ENCODE data around the gene SLK.

SLK gene

DNA sequence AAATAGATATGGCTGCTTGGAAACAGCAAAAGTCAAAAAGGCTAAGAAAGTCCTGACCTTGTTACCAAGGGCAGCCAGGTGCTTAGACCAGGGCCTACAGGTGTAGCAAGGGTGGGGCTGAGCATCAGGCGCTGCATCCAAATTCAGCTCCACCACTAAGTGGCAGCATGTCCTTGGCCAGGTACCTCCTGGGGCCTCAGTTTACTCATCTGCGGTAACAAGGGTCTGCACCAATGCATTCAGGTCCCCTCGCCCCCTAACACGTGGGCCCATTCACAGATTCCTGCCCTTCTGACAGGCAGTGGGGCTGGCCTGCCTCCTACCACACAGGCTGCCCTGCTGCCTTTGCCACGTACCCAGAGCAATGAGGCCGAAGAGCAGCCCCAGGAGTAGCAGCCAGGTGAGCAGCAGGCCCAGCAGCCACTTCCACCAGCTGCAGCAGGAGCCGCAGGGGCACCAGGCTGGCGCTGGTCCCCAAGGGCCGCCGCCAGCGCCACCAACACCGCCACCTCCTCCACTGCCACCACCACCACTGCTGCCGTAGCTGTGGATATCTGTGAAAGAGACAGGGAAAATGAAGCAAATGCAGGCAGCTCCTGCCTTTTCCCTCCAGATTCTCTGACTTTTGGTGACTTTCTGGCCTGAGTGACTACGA is 89.8 kb downstream of the SLK start:
- DNase-seq (ENCODE audit: low read depth), result no peak

DNA sequence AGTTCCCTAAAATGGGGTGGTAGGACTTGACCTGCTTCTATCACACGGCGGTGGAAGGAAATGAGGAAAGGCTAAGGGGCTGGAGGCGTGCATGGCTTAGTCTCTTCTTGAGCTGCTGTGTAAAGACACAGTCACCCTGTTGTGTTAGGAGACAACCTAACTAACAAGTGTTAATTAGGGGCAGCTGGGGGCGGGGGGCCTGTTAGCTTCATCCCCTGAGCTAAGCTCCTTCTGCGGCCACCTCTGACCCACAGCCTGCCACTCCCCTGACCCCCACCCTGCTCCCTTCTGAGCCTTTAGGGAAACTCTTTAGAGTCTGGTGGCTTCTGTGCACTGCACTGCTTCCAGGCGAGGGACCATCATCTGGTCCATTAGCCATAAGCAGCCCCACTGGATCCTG is 90.8 kb downstream of the SLK start:
- DNase-seq (ENCODE audit: low read depth), result no peak

DNA sequence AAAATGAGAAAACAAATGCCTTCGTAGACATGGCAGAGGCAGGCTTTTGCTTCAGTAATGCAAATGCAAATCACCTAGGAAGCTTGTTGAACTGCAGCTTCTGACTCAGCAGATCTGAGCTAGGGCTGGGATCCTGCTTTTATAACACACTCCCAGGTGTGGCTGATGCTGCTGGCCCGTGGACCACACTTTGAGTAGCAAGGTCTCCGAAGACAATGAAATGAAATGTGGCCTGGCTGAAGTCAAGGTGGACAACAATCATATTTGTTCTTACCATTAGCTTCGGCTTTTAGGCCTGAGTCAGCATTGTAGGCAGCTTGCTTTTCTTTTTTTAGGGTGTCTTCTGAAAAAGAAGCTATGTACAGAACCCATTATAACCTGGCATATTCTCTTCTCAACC is 92.4 kb downstream of the SLK start:
- no peak for DNase-seq (ENCODE audit: low read depth)

DNA sequence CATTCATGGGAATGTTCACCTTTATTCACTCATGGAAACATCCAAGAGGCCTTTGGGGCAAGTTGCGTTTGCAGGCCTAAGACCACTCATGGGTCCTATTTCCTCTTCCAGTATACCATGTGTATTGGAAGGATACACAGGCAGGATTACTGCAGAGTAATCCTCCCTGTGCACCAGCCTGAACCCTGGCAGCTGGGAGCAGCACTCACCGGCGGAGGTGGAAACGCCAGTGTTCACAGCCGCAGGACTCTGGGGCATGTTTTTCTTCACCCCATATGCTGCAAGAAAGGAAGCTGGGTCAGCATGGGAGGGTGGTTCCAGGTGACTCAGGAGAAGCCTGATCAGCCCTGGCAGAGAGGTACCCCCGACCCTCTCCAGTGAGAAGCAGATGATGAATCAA is 94.3 kb downstream of the SLK start:
- DNase-seq (ENCODE audit: low read depth), result no peak

DNA sequence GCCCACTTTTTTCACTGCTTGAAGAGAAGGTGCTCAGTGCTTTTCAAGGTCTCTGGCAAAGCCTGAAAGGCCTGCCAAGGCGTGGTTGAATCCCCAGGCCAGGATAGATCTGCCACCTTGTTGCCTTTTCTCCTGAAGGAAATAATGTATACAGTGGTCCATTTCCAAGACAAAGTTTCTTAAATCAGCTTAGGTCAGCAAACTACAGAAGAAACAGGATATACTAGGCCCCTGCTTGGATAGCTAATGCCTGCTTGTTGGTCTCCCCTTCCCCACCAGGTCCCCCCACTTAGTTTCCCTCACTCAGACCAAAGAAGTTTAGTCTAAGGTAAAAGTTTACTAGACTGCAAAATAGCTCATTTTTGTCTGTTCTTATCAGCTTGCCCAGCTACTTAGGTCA is 98.8 kb downstream of the SLK start:
- no peak for DNase-seq (ENCODE audit: low read depth)

DNA sequence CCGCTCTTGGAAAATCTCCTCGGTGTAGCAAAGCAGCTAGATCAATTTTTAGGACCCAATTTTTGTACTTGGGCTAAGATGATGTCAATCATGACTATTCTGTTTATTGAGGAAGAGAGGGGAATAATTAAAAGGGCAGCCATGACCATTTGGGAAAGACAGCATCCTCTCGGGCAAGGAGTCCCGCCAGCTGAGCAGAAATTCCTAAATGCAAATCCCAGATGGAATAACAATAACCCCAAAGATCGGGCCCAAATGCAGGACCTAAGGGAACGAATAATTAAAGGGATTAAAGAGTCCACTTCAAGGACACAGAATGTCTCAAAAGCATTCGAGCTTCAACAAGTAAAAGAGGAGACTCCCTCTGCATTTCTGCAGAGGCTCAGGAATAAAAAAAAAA is 100.0 kb downstream of the SLK start:
- DNase-seq (ENCODE audit: low read depth), result no peak

DNA sequence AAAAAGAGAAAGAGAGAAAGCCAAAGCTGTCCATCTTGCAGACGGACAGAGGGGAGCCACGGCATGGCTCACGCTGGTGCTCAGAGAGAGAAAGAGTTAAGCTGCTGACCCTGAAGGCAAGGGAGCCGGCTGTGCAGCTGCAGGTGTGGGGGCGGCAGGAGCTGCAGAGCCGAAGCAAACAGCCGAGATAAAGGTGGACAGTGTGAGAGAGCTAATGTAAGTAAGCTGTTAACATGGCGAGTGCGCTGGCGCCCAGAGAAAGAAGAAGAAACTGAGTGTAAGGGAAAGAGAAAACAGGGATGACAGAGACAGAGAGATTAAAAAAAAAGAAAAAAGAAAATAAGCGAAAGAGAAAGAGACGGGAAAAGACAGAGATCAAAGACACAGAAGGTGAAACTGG is 100.6 kb downstream of the SLK start:
- DNase-seq (ENCODE audit: low read depth), result no peak

DNA sequence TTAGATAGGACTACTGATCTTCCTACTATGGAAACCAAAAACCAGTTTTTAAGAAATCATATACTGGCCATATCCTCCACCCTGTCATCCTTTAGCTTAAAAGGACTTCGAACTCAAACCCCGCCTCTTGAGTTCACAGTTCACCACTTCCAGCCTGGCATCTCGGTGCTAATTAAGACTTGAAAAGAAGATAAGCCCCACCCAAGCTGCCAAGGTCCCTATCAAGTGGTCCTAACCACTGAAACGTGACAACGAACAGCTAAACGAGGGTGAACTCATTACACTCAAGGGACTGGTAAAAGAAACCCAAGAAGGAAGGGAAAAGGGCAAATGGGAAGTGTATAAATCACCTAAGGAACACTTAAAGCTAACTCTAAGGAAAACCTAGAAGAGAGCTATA is 102.7 kb downstream of the SLK start:
- no peak for DNase-seq (ENCODE audit: low read depth)

DNA sequence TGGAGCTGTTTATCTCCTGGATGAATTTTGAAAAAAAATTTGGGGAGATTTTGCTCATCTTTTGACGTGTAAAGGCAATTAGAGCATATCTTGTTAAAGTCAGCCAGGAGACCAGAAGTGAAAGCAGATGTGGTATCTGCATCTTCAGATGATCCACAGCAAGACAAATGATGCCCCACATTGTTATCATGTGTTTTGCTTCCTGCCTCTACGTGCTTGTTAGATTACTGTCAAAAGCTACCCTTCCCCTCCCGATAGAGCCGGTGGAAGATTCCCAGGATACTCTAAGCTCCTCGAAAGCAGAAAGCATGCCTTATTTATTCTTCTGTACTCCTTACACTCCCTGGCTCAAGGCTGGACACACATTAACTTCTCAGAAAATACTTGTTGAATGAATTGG is 105.8 kb downstream of the SLK start:
- DNase-seq (ENCODE audit: low read depth), result no peak

DNA sequence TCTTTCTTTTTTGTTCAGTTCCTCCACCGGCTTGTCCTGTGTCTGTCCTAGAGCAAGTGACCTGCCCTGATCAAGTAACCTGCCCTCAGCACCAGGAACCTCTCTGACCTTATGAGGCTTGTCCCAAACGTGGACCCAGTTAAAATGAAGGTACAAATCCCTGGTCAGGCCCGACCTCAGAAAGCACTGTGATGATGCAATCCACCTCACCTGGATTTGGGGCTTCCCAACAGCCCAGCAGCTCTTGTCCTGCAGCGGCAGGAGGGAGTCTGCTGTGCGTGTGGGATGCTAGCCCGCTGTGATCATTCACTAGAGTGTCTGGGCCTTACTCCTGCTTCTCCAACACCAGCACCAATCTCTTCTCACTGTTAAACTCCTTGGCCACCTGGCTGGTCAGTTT is 107.6 kb downstream of the SLK start:
- no peak for DNase-seq (ENCODE audit: low read depth)

DNA sequence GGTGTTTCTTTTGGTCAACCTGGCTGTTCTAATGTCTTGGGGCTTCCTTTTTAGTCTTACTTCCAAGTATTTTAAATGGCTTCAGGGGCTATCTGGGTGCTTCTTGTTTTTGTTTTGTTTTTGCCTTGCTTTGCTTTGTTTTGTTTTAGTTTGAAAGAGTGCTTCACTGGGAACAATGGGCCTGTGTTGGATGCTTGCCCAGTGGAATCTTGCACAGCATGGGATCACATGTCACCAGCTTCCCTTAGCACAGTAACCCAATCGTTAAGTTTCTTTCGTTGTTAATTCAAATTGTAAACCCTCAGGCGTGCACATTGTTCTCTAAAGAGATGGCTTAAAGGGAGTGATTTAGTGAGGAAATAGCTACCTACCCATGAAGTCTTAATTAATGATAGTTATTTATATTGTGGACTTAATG is 109.8 kb downstream of the SLK start:
- DNase-seq (ENCODE audit: low read depth), result no peak

DNA sequence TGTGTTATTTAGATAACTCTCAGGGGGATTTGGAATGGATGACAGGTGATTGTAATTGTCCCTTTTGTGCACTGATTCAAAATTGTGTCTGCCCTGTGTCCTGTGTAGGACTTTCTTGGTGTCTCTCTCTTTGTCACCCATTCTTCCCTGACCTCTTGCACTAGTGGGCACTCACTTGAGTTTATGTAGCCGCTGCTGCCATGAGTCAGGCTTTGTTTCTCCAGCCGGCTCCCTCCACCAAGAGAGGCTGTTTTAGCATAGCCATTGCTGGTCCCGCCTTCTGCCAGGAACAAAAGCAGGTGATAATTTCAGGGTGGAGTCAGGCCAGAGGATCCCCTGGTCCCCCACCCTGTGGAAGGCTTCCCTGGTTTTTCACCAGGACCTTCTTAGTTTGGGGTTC is 110.3 kb downstream of the SLK start:
- no peak for DNase-seq (ENCODE audit: low read depth)

DNA sequence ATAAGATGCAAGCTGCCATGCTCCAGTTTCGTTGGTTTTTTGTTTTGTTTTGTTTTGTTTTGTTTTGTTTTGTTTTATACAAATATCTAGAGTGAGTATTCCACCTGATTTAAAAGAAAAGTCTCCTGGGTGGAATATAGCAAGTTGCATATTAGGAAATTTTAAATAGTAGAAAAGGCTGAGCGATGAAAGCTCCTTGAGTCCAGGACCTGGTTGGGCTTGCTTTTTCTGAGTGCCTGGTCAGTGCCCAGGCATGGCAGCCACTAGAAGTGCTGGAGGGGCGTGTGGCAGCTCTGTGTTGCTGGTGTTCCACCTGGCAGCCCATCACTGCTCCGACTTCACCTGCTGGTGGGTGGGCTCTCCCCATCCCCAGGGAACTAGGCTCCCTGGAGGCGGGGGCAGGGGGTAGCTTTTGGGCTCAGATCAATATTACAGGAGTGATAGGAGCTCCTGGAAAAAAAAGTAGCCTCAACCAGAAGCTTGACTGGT is 110.8 kb downstream of the SLK start:
- DNase-seq (ENCODE audit: low read depth), result no peak
